ENCODE measurements around the gene VTI1A. TPM values are rescaled to one million over a fixed set of nuclear protein-coding genes. Genes with fewer than 3 reads are reported as not detected.

The VTI1A gene
- polyA plus RNA-seq, 1 donor from 2014 or later, result 28.7 TPM

DNA sequence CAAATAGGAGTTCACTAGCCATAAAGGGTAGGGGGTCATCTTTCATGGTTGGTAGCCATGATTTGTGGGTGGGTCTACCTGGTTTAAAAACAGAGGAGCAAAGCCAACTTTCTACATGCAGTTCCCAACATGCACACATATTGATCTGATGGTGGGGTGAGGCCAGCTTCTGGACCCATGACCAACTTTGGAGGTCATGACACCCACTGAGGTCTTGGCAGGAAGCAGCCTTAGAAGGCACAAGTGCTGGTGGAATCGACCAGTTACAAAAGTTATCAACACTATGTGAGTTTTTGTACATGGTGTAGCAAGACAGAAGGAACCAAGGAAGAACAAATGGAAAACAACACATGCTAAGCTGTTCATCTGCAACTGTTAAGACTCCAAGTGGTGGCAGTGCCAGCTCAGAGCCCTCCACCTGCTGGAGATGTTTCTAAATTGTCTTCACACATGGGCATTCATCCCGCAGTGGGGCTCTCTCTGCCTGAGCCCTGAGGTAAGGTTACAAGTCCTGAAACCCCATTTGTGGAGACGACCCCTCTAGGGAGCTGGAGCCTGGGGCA lies 401.9 kb downstream of the VTI1A start:
- Histone ChIP-seq H2AFZ (ENCODE audit: low read depth, low read length) (no peak overlapping the region), H3F3A (ENCODE audit: insufficient read depth, low read length, poor library complexity, severe bottlenecking) (no peaks in the 10 kb centered on the region), H3K9me3 (ENCODE audit: low read length) (peaks cover 9% of the 10 kb centered on the region), H3K9ac (ENCODE audit: low read length) (no peak overlapping the region), H4K20me1 (ENCODE audit: insufficient read depth) (no peaks in the 10 kb centered on the region), H3K79me2 (replicated peaks; ENCODE audit: insufficient read depth, low read length) (no peaks in the 10 kb centered on the region), H3K36me3 (ENCODE audit: insufficient read depth, low read length) (no peaks in the 10 kb centered on the region), H3K9me2 (ENCODE audit: insufficient read depth, low read length) (no peaks in the 10 kb centered on the region), H3K4me2 (ENCODE audit: low read length) (no peak overlapping the region), H3K27me3 (ENCODE audit: insufficient read depth, low read depth, low read length) (no peaks in the 10 kb centered on the region), H3K4me3 (ENCODE audit: low read length) (no peak overlapping the region), H3K27ac (ENCODE audit: low read length) (no peak overlapping the region)
- TF ChIP-seq MXI1 (conservative IDR thresholded peaks at IDR 0.05; ENCODE audit: poor library complexity, severe bottlenecking) (no peak), RAD21 (conservative IDR thresholded peaks at IDR 0.05) (no peak), SMC3 (conservative IDR thresholded peaks at IDR 0.05; ENCODE audit: poor library complexity) (no peak), POLR2AphosphoS5 (IDR thresholded peaks at IDR 0.05) (no peak), EZH2 (IDR thresholded peaks at IDR 0.05; ENCODE audit: borderline replicate concordance, insufficient read depth, low read length, poor library complexity, severe bottlenecking) (no peak)
- TF ChIP-seq, protein P1, sequence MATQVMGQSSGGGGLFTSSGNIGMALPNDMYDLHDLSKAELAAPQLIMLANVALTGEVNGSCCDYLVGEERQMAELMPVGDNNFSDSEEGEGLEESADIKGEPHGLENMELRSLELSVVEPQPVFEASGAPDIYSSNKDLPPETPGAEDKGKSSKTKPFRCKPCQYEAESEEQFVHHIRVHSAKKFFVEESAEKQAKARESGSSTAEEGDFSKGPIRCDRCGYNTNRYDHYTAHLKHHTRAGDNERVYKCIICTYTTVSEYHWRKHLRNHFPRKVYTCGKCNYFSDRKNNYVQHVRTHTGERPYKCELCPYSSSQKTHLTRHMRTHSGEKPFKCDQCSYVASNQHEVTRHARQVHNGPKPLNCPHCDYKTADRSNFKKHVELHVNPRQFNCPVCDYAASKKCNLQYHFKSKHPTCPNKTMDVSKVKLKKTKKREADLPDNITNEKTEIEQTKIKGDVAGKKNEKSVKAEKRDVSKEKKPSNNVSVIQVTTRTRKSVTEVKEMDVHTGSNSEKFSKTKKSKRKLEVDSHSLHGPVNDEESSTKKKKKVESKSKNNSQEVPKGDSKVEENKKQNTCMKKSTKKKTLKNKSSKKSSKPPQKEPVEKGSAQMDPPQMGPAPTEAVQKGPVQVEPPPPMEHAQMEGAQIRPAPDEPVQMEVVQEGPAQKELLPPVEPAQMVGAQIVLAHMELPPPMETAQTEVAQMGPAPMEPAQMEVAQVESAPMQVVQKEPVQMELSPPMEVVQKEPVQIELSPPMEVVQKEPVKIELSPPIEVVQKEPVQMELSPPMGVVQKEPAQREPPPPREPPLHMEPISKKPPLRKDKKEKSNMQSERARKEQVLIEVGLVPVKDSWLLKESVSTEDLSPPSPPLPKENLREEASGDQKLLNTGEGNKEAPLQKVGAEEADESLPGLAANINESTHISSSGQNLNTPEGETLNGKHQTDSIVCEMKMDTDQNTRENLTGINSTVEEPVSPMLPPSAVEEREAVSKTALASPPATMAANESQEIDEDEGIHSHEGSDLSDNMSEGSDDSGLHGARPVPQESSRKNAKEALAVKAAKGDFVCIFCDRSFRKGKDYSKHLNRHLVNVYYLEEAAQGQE (IDR thresholded peaks at IDR 0.05; ENCODE audit: borderline replicate concordance), result no peak

DNA sequence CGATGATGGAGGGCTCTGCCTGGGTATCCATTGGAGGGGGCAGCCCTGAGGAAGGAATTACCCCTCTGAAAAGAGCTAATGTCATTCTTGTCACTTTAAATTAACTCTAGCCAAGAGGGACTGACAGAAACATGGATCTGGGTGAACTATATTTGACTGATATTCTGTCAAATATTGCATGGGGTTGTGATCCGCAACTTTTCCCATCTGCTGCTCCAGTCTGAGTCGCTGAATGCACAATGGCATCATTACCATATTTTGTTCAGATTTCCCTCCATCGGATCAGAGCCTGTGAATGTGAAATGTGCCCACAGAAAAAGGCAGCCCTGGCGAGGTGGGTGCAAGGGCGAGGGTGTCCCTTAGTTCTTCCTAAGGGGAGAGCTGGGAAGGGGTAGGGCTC lies 402.5 kb downstream of the VTI1A start:
- TF ChIP-seq, protein P2, sequence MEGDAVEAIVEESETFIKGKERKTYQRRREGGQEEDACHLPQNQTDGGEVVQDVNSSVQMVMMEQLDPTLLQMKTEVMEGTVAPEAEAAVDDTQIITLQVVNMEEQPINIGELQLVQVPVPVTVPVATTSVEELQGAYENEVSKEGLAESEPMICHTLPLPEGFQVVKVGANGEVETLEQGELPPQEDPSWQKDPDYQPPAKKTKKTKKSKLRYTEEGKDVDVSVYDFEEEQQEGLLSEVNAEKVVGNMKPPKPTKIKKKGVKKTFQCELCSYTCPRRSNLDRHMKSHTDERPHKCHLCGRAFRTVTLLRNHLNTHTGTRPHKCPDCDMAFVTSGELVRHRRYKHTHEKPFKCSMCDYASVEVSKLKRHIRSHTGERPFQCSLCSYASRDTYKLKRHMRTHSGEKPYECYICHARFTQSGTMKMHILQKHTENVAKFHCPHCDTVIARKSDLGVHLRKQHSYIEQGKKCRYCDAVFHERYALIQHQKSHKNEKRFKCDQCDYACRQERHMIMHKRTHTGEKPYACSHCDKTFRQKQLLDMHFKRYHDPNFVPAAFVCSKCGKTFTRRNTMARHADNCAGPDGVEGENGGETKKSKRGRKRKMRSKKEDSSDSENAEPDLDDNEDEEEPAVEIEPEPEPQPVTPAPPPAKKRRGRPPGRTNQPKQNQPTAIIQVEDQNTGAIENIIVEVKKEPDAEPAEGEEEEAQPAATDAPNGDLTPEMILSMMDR (IDR thresholded peaks at IDR 0.05; ENCODE audit: poor library complexity, severe bottlenecking), result no peak
- no peak for TF ChIP-seq EP300 (conservative IDR thresholded peaks at IDR 0.05; ENCODE audit: poor library complexity, severe bottlenecking)
- TF ChIP-seq EZH2 (IDR thresholded peaks at IDR 0.05; ENCODE audit: borderline replicate concordance, insufficient read depth, low read length, poor library complexity, severe bottlenecking), result no peak
- TF ChIP-seq POLR2AphosphoS5 (IDR thresholded peaks at IDR 0.05), result no peak
- TF ChIP-seq SMC3 (conservative IDR thresholded peaks at IDR 0.05; ENCODE audit: poor library complexity), result no peak
- TF ChIP-seq MXI1 (conservative IDR thresholded peaks at IDR 0.05; ENCODE audit: poor library complexity, severe bottlenecking), result no peak
- no peak for TF ChIP-seq RAD21 (conservative IDR thresholded peaks at IDR 0.05)
- TF ChIP-seq, protein P1 (IDR thresholded peaks at IDR 0.05; ENCODE audit: borderline replicate concordance), result no peak
- no peak for TF ChIP-seq TAF1 (IDR thresholded peaks at IDR 0.05; ENCODE audit: low read depth)
- Histone ChIP-seq H3K9me2 (ENCODE audit: insufficient read depth, low read length) (no peaks in the 10 kb centered on the region), H3K4me3 (ENCODE audit: low read length) (no peak overlapping the region), H3K79me2 (replicated peaks; ENCODE audit: insufficient read depth, low read length) (no peaks in the 10 kb centered on the region), H3K27me3 (ENCODE audit: insufficient read depth, low read depth, low read length) (no peaks in the 10 kb centered on the region), H2AFZ (ENCODE audit: low read depth, low read length) (no peak overlapping the region), H3K27ac (ENCODE audit: low read length) (no peak overlapping the region), H4K20me1 (ENCODE audit: insufficient read depth) (no peaks in the 10 kb centered on the region), H3K9me3 (ENCODE audit: low read length) (peaks cover 9% of the 10 kb centered on the region), H3K9ac (ENCODE audit: low read length) (no peak overlapping the region), H3K4me2 (ENCODE audit: low read length) (no peak overlapping the region), H3K36me3 (ENCODE audit: insufficient read depth, low read length) (no peaks in the 10 kb centered on the region), H3F3A (ENCODE audit: insufficient read depth, low read length, poor library complexity, severe bottlenecking) (no peaks in the 10 kb centered on the region)
